HG03571 (cell line): ENCODE data around the gene KAZN.

Source experiments
- ATAC-seq: cut with Tn5 transposase; IDR thresholded peaks from one replicate; pipeline ENCODE4 v1.9.1; 2021; ENCODE audit not compliant: unreplicated experiment

KAZN gene

GRCh38 chr1:14897997-14898645, 299.6 kb downstream of the KAZN start:
- no peak for ATAC-seq

- ATAC-seq = no peak
Measured at GRCh38 chr1:14899686-14900085, 301.2 kb downstream of the KAZN start.

GRCh38 chr1:14901371-14901954, 303.0 kb downstream of the KAZN start:
- no peak for ATAC-seq

- ATAC-seq = no peak
Measured at GRCh38 chr1:14903922-14904321, 305.4 kb downstream of the KAZN start.

- ATAC-seq = no peak
Measured at GRCh38 chr1:14906665-14907064, 308.2 kb downstream of the KAZN start.

GRCh38 chr1:14907416-14907815, 308.9 kb downstream of the KAZN start:
- no peak for ATAC-seq

- ATAC-seq = no peak
Measured at GRCh38 chr1:14909273-14909672, 310.8 kb downstream of the KAZN start.

GRCh38 chr1:14909920-14910460, 311.5 kb downstream of the KAZN start:
- no peak for ATAC-seq

GRCh38 chr1:14910984-14911721, 312.7 kb downstream of the KAZN start:
- no peak for ATAC-seq

GRCh38 chr1:14912839-14913481, 314.5 kb downstream of the KAZN start:
- ATAC-seq = no peak

GRCh38 chr1:14913482-14914177, 315.1 kb downstream of the KAZN start:
- no peak for ATAC-seq

- ATAC-seq = no peak
Measured at GRCh38 chr1:14914351-14914988, 316.0 kb downstream of the KAZN start.

GRCh38 chr1:14915356-14916054, 317.0 kb downstream of the KAZN start:
- ATAC-seq = no peak

GRCh38 chr1:14919289-14919688, 320.8 kb downstream of the KAZN start:
- ATAC-seq = no peak

- no peak for ATAC-seq
Measured at GRCh38 chr1:14919751-14920150, 321.3 kb downstream of the KAZN start.

GRCh38 chr1:14921057-14921456, 322.6 kb downstream of the KAZN start:
- no peak for ATAC-seq

- ATAC-seq = no peak
Measured at GRCh38 chr1:14922942-14923726, 324.6 kb downstream of the KAZN start.

GRCh38 chr1:14923727-14924452, 325.4 kb downstream of the KAZN start:
- no peak for ATAC-seq
